ENCODE data around the gene SLC22A4. TPM values are rescaled to one million over a fixed set of nuclear protein-coding genes. Genes with fewer than 3 reads are reported as not detected.

Gene SLC22A4
- total RNA-seq, 1 donor from 2014 or later = 0.57 TPM

- intact Hi-C loops (cut with DNase I) = loop anchor here (5.0 kb wide), 3 partner anchors 35 to 230 kb away; no protein-coding TSS in a partner anchor
- no peak for ATAC-seq
Measured at GRCh38 chr5:132272311-132273210, 21.6 kb upstream of the SLC22A4 start.

DNA sequence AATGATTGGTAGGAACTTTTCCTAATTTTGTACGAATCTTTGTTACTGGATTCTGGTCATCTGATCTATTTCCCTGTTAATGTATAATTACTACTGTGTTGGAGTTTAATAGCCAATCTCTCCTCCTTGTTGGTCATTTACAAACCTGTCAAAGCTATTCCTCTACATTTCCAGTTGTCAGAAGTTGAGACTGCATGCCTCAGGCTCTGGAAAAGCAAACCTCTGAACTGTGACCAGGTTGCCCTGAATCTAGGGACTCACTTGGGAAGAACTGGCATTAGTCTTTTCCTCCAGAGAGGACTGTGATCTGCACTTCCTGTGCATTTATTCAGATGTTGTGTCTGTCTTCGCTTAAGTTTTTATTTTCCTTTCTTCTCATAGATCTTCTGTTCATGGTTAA is 20.6 kb upstream of the SLC22A4 start:
- DNase-seq (ENCODE audit: missing footprints) = no peak
- no peak for ATAC-seq
- intact Hi-C loops (cut with DNase I) = loop anchor here (5.0 kb wide), 3 partner anchors 36 to 229 kb away; no protein-coding TSS in a partner anchor

More at GRCh38 chr5:132272311-132273210, 21.6 kb upstream of the SLC22A4 start:
- DNase-seq (ENCODE audit: missing footprints) = peak; percentile 81

- ATAC-seq (no peak), DNase-seq (ENCODE audit: missing footprints) (no peak)
- intact Hi-C loops (cut with DNase I) = loop anchor here (5.0 kb wide), 3 partner anchors 37 to 228 kb away; no protein-coding TSS in a partner anchor
Measured at GRCh38 chr5:132274050-132274792, 20.0 kb upstream of the SLC22A4 start.

DNA sequence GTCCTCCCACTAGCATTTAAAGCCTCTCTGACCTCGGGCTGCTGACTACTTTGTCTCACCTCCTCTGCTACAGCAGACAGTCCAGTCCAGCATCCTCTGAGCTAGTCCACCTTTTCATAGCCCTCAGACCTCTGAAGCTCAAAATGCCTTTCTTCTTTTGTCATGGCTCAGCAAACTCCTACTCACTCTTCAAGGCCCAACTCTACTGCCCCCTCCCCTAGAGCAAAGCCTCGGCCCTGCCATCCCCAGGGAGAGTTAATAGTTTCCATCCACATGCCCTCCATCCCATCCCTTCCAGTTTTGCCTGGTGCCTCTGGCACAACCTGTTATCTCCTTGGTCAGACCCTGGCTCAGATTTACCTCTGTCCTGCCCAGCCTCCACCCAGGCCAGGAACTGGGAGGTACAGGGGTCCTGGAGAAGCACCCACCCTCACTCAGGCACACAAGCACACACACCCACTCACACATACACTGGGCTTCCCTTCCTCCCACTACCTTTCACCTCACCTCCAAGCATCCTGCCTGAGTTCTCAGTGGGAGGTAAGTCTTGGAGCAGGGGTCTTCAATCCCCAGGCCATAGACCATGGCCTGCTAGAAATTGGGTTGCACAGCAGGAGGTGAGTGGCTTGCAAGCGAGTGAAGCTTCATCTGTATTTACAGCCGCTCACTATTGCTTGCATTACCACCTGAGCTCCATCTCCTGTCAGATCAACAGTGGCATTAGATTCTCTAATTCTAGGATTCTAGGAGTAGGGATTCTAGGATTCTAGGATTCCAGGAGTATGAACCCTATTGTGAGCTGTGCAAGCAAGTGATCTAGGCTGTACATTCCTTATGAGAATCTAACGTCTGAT is 18.6 kb upstream of the SLC22A4 start:
- DNase-seq (ENCODE audit: missing footprints) (no peak), ATAC-seq (no peak)
- intact Hi-C loops (cut with DNase I) = no loop called here

DNA sequence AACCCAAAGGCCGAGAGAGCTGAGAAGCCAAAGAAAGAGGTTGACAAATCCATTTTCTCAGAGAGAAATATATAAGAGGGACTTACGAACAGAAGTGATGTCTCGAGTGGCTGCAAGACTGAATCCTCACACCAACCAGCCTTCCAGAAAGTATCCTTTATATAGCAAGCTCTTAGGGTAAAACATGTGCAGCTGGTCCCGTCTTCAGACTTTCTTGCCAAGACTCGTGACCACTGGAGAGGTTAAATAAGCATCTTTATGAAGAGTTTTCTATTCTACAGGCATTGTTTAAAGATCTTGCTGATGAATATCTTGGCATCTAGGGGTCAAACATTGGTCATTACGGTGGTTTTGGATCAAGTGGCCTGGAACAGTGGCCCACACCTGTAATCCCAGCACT is 16.9 kb upstream of the SLC22A4 start:
- no peak for DNase-seq (ENCODE audit: missing footprints)
- no peak for ATAC-seq
- intact Hi-C loops (cut with DNase I) = no loop called here

DNA sequence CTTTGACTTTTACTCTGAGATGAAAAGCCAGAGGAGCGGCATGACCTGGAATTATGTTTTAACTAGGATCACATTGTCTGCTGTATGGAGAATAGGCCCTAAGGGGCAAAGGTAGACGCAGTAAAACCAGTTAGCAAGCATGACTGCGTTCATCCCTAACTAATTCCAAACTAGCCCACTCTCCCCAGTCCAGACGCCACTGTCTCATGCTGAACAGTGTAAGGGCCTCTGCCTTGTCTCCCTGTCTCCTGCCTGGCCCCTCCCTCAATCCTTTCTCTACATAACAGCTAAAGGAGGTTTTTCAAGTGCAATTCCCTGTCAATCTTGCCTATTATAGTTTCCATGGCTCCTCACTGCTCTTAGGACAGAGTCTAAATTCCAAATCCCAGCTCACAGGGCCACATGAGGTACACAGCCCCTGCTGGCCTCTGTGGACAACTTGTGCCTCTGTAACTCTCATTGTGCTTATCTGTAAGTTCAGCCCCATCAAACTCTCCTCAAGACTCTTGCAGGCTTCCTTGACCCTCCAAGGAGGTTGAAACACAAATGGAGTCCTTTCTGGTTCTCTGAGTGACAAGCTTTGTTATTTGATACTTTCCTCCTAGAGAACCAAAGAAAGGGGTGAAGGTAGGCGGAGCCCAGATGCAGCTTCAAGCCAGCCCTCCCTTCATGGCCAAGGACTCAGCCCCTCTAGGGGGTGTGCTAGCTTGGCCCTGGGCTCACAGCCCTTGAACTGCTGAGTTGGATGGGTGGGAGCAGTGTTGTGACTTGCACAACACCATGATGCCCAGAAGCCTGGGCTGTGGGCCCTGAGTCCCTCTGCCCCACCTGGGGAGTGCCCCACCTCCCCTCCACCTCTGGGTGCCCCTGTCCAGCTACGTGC is 16.0 kb upstream of the SLC22A4 start:
- ATAC-seq (no peak), DNase-seq (ENCODE audit: missing footprints) (no peak)
- intact Hi-C loops (cut with DNase I) = no loop called here

- DNase-seq (ENCODE audit: missing footprints) (no peak), ATAC-seq (no peak)
- intact Hi-C loops (cut with DNase I) = no loop called here
Measured at GRCh38 chr5:132279801-132280200, 14.4 kb upstream of the SLC22A4 start.

- no peak for ATAC-seq
- DNase-seq (ENCODE audit: missing footprints) = no peak
- intact Hi-C loops (cut with DNase I) = no loop called here
Measured at GRCh38 chr5:132280371-132281240, 13.6 kb upstream of the SLC22A4 start.

- intact Hi-C loops (cut with DNase I) = no loop called here
- ATAC-seq (no peak), DNase-seq (ENCODE audit: missing footprints) (no peak)
Measured at GRCh38 chr5:132281856-132282614, 12.2 kb upstream of the SLC22A4 start.

- DNase-seq (ENCODE audit: missing footprints) (no peak), ATAC-seq (peak; percentile 32)
- intact Hi-C loops (cut with DNase I) = no loop called here
Measured at GRCh38 chr5:132283423-132284043, 10.7 kb upstream of the SLC22A4 start.

DNA sequence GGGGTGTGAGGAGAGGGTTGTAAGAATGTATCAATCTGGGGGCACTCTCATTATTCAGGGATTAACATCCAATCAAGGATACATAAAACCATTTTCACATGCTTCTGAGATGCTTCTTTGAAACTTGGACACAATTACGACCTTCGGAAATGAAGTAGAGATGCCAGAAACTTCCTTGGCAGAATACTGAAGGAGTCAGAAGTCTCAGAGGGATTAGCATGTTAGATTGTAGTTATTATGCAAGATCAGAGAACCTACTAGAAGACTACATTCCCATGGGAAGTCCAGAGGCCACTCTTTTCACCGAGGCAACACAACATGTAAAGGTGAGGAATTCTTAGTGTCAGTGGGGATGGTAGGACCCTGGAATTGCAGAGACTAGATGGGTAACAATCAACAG is 5.1 kb upstream of the SLC22A4 start:
- intact Hi-C loops (cut with DNase I) = no loop called here
- DNase-seq (ENCODE audit: missing footprints) (no peak), ATAC-seq (no peak)

DNA sequence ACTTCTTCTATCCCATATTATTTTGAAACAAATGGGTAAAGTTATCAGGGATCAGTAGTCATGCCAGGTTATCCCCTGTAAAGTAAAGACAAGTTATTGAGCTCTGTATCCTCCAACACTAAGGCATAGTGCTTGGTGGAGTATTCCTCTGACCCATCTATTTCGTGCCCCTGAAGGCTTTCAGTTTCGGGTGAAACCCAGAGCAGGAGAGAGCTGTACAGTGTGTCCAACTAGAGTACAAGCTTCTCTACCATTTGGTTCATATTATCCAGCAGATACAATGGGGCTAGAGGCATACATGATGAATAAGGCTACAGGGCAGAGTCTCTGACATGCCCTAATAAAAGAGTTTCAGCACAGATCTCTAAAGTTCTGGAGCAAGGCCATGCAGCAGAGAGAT is 3.2 kb upstream of the SLC22A4 start:
- intact Hi-C loops (cut with DNase I) = loop anchor here (10.0 kb wide), 2 partner anchors 56 to 204 kb away; partner anchors contain the start of gene IRF1
- ATAC-seq = no peak
- no peak for DNase-seq (ENCODE audit: missing footprints)

DNA sequence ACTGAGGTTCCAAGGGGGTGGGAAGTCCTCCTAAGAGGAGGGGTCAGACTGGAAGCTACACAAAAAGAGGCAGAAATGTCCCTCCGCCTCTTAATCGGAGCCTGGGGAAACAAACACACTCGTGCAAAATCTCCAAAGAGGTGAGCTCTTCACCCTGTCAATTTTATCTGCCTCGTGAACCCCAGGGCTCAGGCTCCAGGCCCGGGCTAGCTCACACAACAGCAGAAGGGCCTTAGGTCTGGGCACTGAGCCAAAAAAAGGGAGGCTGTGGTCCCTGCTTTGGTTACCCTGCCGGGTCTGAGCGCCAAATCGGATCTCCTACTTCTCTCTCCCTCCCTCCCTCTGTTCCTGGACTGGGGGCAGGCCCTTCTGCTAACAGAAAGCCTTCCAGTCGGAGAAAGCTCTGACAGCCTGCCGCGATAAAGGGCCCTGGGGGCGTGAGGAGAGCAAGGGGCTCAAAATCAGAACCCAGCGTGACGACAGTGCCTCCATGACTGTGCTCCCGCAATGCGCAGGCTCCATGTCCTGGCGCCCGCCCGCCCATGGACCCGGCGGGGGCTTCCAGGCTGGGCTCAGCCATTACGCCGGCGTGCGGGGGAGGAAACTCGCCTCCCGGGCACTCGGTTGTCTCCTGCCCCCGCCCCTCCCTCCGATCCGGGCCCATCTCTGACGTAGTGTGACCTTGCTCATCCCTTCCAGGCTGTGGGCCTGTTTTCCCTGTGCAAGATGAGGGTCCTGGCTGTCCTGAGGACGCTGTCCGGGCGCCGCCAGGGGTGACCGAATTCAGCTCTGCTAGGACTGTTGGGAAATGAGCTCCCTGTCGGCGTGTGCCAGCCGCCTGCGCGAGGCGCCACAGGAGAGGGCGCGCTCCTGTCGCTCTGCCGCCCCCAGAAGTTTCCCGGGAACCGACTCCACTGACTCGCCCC is 865 bp upstream of the SLC22A4 start:
- DNase-seq (ENCODE audit: missing footprints) = peak; percentile 94
- intact Hi-C loops (cut with DNase I) = loop anchor here (10.0 kb wide), 2 partner anchors 59 to 201 kb away; partner anchors contain the start of gene IRF1
- ATAC-seq = peak; percentile 77

DNA sequence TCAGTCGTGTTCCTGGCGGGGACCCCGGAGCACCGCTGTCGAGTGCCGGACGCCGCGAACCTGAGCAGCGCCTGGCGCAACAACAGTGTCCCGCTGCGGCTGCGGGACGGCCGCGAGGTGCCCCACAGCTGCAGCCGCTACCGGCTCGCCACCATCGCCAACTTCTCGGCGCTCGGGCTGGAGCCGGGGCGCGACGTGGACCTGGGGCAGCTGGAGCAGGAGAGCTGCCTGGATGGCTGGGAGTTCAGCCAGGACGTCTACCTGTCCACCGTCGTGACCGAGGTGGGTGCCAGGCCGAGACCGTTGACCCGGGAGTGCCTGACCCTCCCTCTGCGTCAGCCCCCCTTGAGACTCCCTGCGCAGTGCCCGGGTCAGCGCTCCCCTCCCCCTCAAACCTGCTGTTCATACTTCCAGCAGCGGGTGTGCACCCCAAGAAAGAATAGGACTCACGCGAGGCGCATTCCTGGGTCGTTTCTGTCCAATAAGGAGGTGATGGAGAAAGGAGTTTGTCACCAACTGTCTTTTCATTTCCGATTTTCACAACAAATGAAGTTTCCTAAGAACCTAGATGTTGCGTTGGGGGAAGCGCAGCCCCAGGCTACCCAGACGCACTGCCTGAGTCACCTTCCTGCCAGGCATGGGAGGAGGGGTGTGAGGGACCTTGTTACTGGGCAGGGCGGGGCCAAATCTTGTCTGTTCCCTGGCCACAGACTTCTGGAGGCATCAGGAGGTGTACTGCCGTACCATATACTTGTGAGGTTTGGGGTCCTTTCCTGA is 722 bp downstream of the SLC22A4 start:
- intact Hi-C loops (cut with DNase I) = loop anchor here (2.0 to 10.0 kb wide), 3 partner anchors 60 to 200 kb away; partner anchors contain the start of genes IRF1 and SLC22A5
- no peak for ATAC-seq
- DNase-seq (ENCODE audit: missing footprints) = peak; percentile 86

All from Right ventricle myocardium inferior (tissue), 1 donor.